ENCODE data around the gene ALDOA. TPM values are rescaled to one million over a fixed set of nuclear protein-coding genes. Genes with fewer than 3 reads are reported as not detected.

Gene ALDOA
- total and polyA plus RNA-seq, 9 of the 15 experiments (the other 6 are each of a cell fraction or from before 2014, with no cell fraction given): 311 to 2,224 (median 1,293) TPM

DNA sequence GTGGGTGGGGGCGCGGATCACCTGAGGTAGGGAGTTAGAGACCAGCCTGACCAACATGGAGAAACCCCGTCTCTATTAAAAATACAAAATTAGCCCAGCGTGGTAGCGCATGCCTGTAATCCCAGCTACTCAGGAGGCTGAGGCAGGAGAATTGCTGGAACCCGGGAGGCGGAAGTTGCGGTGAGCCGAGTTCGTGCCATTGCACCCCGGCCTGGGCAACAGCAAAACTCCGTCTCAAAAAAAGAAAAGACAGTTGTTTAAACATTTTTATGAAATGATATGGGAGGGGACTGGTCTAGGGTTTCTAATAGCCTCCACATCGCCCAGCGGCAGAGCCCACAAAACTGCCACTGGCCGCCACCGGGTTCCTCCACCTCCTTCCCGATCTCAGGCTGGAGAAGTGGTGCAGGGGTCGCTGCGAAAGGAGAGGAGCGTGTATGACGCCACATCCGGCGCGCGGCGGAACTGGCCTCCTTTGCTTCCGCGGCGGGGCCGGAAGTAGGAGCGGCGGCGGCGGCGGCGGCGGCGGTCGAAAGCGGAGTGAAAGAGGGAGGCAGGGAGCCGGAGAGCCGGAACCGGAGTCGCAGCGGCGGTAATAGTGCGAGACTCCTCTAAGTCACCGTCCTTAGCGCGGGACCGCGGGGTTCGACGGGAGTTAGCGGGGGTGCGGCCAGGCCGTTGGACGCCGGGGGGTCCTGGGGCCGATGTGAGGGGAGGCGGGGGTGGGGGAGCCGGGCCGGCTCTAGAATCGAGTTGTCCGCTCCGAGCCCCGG is 10.1 kb downstream of the ALDOA start, which contains the start of gene PPP4C (continued):
- TF ChIP-seq ZNF584 (CRISPR knock-in tag; IDR thresholded peaks at IDR 0.05; ENCODE audit: low read depth) (no peak; the same call in 1 of the 2 replicates), ZFP36 (IDR thresholded peaks at IDR 0.05; ENCODE audit: low read depth, low read length, partially characterized antibody) (no peak), POLR3G (IDR thresholded peaks at IDR 0.05; ENCODE audit: extremely low read depth, insufficient read length, insufficient replicate concordance) (no peak), EP300 (IDR thresholded peaks at IDR 0.05; ENCODE audit: low read length) (peak; percentile 12; the same call in 1 of the 2 replicates), STAT5B (CRISPR knock-in tag; IDR thresholded peaks at IDR 0.05) (no peak), ZFX (CRISPR knock-in tag; IDR thresholded peaks at IDR 0.05) (peak; percentile 65), PCBP2 (IDR thresholded peaks at IDR 0.05; ENCODE audit: low read depth, low read length, poor library complexity, severe bottlenecking) (no peak), KDM2B (CRISPR knock-in tag; IDR thresholded peaks at IDR 0.05) (no peak), POLR2H (tag; IDR thresholded peaks at IDR 0.05; ENCODE audit: low read depth) (peak; percentile 94), MAFF (IDR thresholded peaks at IDR 0.05; ENCODE audit: low read length) (no peak), GATAD2B (IDR thresholded peaks at IDR 0.05; ENCODE audit: borderline replicate concordance) (peak; percentile 59; the same call in 1 of the 2 replicates), RNF2 (IDR thresholded peaks at IDR 0.05) (peak; percentile 38), CBX3 (IDR thresholded peaks at IDR 0.05; ENCODE audit: borderline replicate concordance in 1 of 2, low read length in 2 of 2) (no peak), KAT7 (CRISPR knock-in tag; IDR thresholded peaks at IDR 0.05; ENCODE audit: borderline replicate concordance) (no peak; the same call in 1 of the 2 replicates)
- TF ChIP-seq, protein P1, sequence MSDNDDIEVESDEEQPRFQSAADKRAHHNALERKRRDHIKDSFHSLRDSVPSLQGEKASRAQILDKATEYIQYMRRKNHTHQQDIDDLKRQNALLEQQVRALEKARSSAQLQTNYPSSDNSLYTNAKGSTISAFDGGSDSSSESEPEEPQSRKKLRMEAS (CRISPR knock-in tag; IDR thresholded peaks at IDR 0.05): 0 out of 2 replicates have a peak, but pooled peaks have one; percentile 36
- TF ChIP-seq, protein P2, sequence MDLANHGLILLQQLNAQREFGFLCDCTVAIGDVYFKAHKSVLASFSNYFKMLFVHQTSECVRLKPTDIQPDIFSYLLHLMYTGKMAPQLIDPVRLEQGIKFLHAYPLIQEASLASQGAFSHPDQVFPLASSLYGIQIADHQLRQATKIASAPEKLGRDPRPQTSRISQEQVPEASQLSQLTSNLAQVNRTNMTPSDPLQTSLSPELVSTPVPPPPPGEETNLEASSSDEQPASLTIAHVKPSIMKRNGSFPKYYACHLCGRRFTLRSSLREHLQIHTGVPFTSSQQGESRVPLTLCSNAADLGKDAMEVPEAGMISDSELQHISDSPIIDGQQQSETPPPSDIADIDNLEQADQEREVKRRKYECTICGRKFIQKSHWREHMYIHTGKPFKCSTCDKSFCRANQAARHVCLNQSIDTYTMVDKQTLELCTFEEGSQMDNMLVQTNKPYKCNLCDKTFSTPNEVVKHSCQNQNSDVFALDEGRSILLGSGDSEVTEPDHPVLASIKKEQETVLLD (IDR thresholded peaks at IDR 0.05): no peak
- TF ChIP-seq, protein P3, sequence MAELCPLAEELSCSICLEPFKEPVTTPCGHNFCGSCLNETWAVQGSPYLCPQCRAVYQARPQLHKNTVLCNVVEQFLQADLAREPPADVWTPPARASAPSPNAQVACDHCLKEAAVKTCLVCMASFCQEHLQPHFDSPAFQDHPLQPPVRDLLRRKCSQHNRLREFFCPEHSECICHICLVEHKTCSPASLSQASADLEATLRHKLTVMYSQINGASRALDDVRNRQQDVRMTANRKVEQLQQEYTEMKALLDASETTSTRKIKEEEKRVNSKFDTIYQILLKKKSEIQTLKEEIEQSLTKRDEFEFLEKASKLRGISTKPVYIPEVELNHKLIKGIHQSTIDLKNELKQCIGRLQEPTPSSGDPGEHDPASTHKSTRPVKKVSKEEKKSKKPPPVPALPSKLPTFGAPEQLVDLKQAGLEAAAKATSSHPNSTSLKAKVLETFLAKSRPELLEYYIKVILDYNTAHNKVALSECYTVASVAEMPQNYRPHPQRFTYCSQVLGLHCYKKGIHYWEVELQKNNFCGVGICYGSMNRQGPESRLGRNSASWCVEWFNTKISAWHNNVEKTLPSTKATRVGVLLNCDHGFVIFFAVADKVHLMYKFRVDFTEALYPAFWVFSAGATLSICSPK (IDR thresholded peaks at IDR 0.05; ENCODE audit: borderline replicate concordance): no peak
- TF ChIP-seq, protein P4, sequence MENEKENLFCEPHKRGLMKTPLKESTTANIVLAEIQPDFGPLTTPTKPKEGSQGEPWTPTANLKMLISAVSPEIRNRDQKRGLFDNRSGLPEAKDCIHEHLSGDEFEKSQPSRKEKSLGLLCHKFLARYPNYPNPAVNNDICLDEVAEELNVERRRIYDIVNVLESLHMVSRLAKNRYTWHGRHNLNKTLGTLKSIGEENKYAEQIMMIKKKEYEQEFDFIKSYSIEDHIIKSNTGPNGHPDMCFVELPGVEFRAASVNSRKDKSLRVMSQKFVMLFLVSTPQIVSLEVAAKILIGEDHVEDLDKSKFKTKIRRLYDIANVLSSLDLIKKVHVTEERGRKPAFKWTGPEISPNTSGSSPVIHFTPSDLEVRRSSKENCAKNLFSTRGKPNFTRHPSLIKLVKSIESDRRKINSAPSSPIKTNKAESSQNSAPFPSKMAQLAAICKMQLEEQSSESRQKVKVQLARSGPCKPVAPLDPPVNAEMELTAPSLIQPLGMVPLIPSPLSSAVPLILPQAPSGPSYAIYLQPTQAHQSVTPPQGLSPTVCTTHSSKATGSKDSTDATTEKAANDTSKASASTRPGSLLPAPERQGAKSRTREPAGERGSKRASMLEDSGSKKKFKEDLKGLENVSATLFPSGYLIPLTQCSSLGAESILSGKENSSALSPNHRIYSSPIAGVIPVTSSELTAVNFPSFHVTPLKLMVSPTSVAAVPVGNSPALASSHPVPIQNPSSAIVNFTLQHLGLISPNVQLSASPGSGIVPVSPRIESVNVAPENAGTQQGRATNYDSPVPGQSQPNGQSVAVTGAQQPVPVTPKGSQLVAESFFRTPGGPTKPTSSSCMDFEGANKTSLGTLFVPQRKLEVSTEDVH (IDR thresholded peaks at IDR 0.05; ENCODE audit: low read depth, partially characterized antibody): peak; percentile 94
- TF ChIP-seq, protein P5, sequence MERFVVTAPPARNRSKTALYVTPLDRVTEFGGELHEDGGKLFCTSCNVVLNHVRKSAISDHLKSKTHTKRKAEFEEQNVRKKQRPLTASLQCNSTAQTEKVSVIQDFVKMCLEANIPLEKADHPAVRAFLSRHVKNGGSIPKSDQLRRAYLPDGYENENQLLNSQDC (CRISPR knock-in tag; IDR thresholded peaks at IDR 0.05): peak; percentile 96
- TF ChIP-seq, protein P6, sequence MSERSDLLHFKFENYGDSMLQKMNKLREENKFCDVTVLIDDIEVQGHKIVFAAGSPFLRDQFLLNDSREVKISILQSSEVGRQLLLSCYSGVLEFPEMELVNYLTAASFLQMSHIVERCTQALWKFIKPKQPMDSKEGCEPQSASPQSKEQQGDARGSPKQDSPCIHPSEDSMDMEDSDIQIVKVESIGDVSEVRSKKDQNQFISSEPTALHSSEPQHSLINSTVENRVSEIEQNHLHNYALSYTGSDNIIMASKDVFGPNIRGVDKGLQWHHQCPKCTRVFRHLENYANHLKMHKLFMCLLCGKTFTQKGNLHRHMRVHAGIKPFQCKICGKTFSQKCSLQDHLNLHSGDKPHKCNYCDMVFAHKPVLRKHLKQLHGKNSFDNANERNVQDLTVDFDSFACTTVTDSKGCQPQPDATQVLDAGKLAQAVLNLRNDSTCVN (CRISPR knock-in tag; IDR thresholded peaks at IDR 0.05): peak; percentile 46; the same call in 1 of the 2 replicates

Data from K562 (cell line).